Measurements from ENCODE around the gene FAAP24.
"Not testable (repeated sequence)": the region's sequence is repeated elsewhere in the genome, so short reads cannot be mapped to it uniquely, and the experiment has no call there.

Gene FAAP24, protein sequence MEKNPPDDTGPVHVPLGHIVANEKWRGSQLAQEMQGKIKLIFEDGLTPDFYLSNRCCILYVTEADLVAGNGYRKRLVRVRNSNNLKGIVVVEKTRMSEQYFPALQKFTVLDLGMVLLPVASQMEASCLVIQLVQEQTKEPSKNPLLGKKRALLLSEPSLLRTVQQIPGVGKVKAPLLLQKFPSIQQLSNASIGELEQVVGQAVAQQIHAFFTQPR

GRCh38 chr19:32971715-32972540 is at the start of gene FAAP24, which contains the start of gene CEP89:
Gene FAAP24 (plus strand): TSS chr19:32972242. CDS start chr19:32973197, 955 bp downstream.
Gene CEP89 (minus strand): TSS chr19:32971958. CDS start chr19:32971874, 84 bp downstream.
- peak; percentile 94 for FAIRE-seq

DNA sequence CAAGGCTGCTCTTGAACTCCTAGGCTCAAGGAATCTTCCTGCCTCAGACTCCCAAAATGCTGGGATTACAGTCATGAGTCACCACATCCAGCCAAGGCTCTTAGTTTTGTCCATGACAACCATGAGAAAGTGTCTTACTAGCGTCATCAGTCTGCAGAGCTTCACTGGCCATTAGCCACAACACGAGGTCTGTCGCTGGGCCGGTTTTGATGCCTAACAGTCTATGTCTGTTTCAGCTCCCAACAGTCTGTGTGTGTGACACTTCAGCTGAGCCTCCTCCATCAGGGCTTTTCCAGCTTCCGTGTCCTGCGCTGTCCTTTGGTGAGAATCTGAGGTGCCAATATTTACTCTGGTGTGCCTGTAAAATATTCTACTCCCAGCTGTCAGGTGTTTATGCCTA is 47.8 kb upstream of the FAAP24 start:
- FAIRE-seq = no peak

DNA sequence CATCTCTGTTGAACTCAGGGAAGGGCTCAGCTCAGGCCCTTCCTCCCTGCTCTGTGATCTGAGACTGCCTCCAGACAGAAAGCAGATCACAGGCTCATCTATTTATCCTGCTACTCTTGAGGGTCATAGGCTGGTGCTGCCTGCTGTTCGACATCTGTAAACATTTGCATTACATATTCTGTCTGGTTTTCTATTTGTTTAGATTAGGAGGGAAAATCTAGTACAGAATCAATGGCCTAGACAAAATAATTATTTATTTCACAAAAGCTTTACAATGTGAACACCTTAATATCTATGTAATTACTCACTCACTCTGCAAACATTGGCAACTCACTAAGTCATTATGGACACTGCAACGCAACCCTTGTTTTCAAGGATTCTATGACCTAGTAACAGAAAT is 43.2 kb upstream of the FAAP24 start:
- no peak for FAIRE-seq

DNA sequence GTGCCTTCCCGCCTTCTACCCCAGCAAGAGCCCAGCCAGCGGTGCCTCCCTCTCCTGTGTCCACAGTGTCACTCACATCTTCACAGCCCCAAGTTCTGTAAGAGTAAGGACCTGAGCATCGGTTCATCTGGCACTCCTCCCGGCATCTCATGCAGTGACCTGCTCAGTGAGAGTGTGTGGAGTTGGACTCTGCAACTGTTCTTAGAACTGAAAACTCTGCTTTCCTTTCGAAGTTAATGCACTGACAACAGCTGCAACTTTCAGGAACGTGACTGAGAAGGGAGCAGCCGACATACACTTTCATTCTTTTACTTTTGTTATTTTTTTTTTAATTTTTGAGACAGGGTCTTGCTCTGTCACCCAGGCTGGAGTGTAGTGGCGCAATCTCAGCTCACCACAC is 41.5 kb upstream of the FAAP24 start:
- FAIRE-seq = no peak

DNA sequence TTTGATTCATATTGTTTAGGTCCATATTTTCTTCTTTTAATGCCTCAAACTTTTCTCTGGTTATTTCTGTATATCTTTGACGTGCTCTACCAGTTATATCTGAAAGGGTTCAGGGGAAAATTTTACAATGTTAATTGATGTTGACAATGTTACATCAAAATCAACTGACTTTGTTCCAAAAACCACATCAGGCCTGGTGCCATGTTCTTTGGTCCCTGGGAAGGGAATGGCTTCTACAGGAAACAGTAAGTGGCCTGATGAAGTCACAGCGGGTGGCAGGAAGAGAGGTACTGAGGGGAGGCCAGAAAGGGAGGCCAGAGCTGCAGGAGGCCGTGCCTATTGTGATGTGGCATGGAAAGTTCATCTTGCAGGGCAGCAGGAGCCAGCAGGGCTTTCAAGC is 38.5 kb upstream of the FAAP24 start:
- FAIRE-seq = no peak

DNA sequence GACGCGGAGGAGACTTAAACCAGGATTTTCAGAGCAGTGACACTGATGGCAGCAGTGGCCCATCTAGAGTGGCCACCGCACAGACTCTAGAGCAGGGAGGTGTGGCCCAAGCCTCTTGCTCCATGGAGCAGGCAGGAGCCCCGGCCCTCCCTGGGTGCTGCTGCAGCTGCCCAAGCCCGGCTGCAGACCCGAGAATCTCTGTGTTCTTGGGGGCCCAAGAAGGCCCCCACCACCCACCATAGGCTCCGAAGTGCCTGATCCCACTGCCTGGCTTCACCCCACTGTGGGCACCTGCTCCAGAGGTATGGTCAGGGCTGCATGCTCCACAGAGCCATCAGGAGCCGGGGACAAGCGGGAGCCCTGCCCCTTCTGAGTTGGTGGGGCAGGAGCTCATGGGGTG is 36.4 kb upstream of the FAAP24 start:
- FAIRE-seq = no peak

DNA sequence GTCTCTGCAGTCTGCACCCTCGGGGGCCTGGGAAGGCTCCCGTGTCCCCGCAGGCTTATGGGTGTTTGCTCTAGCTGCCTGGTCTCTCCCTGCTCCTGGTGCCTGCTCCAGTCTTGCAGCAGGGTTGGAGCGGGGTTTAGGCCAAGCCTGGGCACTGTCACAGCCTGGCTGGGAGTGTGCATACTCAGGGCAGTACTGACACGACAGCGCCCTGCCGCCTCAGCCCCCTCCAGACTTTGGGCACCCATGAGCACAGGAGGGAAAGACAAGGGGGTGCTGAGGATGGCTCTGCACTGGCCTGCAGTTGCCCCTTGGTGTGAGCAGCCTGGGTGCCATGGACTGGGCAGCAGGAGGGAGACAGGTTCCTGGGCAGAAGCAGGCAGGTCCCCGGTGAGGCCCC is 36.0 kb upstream of the FAAP24 start:
- FAIRE-seq = no peak

- FAIRE-seq = not testable (repeated sequence)
Observed at GRCh38 chr19:32941273-32941672, 30.8 kb upstream of the FAAP24 start.

DNA sequence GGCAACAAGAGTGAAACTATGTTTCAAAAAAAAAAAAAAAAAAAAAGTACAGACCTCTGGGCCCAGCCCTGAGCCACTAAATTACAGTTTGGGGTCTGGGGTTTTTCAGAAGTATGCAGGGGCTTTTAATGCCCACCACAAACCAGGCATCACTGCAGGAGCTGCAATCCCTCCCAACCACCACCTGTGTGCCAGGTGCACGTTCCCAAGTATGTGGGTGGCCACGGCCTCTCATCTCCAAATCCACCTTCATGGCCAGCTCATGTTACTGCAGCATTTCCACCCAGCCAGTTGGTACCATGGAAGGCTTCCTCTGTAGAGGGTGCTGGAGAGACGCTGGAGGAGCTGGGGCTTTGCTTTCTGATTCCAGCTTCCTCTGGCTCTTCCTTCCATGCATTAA is 26.8 kb upstream of the FAAP24 start:
- no peak for FAIRE-seq

DNA sequence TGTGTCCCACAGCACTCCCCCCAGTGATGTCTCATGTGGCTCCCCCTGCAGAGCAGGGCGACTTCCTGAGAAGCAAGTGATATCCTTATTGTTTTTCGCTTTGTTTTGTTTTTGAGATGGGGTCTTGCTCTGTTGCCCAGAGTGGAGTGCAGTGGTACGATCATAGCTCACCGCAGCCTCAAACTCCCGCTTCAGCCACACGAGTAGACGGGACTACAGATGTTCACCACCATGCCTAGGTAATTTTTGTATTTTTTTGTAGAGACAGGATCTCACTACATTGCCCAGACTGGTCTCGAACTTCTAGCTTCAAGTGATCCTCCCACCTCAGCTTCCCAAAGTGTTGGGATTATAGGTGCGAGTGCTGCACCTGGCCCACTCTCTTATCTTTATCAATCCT is 5.3 kb upstream of the FAAP24 start:
- no peak for FAIRE-seq

GRCh38 chr19:32969549-32969948 is 2.5 kb upstream of the FAAP24 start:
- no peak for FAIRE-seq

DNA sequence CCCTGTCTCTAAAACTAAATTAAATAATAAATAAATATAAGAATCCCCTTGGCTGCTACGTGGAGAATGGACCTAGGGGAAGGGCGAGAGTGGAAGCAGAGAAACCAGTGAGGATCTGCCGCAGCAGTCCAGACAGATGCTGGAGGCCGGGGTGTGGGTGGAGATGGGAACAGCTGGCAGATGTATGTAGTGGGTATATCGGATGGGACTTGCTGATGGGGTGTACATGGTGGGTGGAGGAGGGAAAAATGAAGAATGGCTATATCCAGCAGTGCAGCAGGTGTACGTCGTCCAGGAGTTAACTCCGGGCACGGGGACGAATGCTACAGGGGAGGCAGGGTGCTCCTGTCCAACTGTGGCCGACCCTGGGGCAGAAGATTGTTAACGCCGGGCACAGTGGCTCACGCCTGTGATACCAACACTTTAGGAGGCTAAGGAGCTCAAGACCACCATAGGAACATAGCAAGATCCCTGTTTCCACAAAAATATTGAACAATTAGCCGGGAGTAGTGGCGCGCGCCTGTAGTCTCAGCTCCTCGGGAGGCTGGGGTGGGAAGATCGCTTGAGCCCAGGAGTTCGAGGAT is 938 bp upstream of the FAAP24 start:
- FAIRE-seq = no peak

DNA sequence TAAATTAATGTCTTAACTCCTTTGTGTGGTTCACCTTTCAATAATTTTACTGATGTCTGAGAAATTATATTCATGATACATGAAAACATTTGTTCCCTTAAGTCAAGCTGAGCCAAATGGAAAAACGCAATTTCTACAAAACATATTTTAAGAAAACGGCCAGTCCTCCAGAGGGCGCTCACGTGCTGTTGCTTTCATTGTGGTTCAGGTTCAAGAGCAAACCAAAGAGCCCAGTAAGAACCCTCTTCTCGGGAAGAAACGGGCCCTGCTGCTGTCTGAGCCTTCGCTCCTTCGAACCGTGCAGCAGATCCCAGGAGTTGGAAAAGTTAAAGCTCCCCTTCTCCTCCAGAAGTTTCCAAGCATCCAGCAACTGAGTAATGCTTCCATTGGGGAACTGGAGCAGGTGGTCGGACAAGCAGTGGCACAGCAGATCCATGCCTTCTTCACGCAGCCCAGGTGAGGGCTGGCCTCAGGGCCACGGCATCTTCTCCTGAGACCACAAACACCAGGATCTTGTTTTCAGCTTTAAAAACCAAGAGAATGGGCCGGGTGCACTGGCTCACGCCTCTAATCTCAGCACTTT is 4.3 kb downstream of the FAAP24 start:
- no peak for FAIRE-seq

DNA sequence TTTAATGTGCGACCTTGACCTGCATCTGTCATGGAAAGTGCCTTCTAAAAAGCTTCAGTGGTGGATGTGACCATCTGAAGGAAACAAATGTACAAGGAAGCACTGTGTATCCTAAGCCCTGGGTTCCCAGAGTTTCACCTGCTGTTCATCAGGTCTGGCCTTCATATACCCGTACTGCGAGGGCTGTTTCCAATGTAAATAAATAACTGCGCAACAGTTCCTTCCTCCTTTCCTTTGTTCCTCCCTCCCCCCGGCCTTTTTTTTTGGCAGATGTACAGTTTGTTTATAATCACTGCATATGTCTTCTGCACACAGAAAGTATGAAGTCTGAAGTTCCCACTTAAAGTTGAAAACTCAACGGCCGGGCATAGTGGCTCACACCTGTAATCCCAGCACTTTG is 5.2 kb downstream of the FAAP24 start:
- no peak for FAIRE-seq

DNA sequence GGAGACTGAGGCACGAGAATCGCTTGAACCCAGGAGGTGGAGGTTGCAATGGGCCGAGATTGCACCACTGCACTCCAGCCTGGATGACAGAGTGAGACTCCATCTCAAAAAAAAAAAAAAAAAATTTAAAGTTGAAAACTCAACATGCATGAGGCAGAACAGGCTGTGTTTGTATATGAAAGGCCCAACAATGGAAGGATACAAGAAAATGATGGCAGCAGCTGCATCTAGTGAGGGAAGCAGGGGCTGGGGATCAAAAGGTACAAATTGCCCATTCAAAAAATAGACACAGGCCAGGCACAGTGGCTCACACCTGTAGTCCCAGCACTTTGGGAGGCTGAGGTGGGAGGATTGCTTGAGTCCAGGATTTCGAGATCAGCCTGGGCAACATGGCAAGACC is 5.8 kb downstream of the FAAP24 start:
- FAIRE-seq = not testable (repeated sequence)

DNA sequence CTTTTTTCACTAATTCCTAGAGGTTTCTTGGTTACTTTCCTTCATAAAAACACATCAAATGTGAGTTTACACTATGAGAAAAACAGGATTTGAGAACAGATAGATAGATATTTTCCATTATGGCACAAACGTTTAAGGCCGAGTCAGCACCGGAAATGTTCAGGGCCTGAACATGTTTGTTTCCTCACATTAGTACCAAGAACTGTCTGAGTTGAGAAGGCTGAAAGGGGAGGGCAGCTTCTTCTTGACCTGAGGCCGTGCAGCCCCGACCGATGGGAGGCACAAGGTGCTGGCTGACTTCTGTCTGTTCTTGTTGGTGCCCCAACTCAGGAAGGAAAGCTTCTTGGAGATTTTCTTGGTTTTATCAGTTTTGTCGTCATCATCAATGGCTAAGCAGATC is 7.8 kb downstream of the FAAP24 start:
- not testable (repeated sequence) for FAIRE-seq

- not testable (repeated sequence) for FAIRE-seq
Observed at GRCh38 chr19:32982488-32982887, 10.4 kb downstream of the FAAP24 start.

GRCh38 chr19:32988254-32988653 is 16.2 kb downstream of the FAAP24 start:
- FAIRE-seq = not testable (repeated sequence)

DNA sequence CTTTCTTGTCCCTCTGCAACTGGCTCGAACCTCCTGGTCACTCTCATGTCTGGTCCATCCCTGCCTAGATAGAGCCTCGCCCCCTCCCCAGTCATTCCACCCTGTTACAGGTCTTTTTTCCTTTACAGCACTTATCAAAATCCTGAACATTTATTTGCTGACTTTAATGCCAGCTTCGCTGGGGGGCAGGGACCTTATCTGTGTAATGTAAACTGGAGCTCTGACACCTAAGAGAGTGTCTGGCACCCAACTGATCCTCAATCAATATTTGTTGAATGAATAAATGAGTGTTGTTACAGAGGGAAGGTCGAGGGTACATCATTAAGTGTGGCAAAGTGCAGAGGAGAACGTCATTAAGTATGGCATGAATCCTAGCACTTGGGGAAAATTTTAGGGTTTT is 16.7 kb downstream of the FAAP24 start:
- FAIRE-seq = no peak

DNA sequence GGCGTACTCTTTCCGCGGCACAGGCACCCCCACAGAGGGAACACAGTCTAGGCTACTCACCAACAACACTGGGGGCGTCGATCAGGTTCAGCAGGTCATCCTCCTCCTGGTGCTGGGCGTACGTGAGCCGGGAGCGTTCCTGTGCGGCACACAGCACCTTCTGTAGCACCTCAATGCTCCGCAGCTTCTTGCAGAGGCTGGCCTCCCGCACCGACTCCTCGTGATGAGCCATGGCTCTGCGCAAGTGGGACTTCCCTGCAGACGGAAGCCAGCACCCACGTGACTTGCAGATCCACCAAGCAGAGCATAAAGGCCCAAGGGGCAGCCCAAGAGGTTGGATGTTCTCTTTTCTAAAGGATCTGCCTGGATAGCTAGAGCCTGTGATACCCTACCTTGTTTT is 23.9 kb downstream of the FAAP24 start:
- FAIRE-seq = not testable (repeated sequence)

DNA sequence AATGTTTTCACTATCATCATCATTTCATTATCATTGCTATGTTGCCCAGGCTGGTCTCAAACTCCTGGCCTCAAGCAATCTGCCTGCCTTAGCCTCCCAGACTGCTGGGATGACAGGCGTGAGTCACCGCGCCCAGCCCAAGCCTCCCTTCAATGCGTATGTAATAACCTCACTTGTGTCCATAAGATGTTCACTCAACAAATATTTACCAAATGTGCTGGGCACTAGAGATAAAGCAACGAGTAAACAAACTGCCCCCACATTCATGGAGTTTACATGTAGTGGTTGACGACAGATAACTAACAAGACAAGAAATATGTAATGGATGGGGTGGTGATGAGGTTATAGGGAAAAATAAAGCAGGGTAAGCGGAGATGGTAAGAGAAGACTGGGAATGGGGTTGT is 25.0 kb downstream of the FAAP24 start:
- FAIRE-seq = not testable (repeated sequence)

DNA sequence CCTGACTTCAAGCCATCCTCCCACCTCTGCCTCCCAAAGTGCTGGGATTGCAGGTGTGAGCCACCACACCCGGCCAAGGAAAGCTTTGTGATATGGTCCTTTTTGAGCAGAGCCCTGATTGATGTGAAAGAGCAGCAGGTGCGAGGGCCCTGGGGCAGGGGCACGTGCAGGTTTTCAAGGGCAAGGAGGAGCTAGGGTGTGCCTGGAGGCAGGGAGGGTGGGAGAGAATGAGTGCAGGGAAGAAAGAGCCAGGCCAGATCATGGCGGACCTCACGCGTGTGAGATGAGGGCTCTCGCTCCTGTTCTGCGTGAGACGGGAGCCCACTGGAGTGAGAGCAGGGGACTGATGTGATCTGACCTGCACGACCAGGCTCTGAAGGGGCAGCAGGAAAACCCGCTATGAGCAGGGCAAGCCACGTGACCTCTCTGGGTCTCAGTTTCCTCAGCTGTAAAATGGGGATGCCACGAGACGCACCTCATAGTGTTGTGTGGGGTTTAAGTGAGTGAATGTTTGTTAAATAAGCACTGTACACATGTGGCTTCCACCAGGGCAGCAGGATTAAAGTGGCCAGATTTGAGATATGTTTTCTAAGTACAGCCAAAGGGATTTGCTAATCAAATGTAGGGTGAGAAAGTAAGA is 25.8 kb downstream of the FAAP24 start:
- FAIRE-seq = no peak

GRCh38 chr19:32998722-32999121 is 26.7 kb downstream of the FAAP24 start:
- no peak for FAIRE-seq

Measured in colon (tissue), 2 donors.